Vagina (tissue), 2 donors: ENCODE data around the gene WSCD1.

Source experiments
- POLR2AphosphoS5 ChIP-seq, 2 donors: sonication (generic); formaldehyde crosslinking; IDR thresholded peaks; one replicate each; pipeline ENCODE4 v1.9.0; 2017; ENCODE audit warnings: antibody characterized with exemption in 2 of 2, mild to moderate bottlenecking in 2 of 2, low read depth in 1 of 2; ENCODE audit not compliant: insufficient read depth in 1 of 2
- TF ChIP-seq, protein P1 (sequence below), 3 experiments: fragments of 450-650 bp in 2 of 3; fragments of 200-600 bp in 1 of 3; sonication (generic) in 1 of 3; IDR thresholded peaks; one replicate each; pipeline ENCODE4 v1.5.1; 2017 to 2019; ENCODE audit warnings: antibody characterized with exemption in 3 of 3, mild to moderate bottlenecking in 2 of 3, moderate library complexity in 2 of 3

DNA sequence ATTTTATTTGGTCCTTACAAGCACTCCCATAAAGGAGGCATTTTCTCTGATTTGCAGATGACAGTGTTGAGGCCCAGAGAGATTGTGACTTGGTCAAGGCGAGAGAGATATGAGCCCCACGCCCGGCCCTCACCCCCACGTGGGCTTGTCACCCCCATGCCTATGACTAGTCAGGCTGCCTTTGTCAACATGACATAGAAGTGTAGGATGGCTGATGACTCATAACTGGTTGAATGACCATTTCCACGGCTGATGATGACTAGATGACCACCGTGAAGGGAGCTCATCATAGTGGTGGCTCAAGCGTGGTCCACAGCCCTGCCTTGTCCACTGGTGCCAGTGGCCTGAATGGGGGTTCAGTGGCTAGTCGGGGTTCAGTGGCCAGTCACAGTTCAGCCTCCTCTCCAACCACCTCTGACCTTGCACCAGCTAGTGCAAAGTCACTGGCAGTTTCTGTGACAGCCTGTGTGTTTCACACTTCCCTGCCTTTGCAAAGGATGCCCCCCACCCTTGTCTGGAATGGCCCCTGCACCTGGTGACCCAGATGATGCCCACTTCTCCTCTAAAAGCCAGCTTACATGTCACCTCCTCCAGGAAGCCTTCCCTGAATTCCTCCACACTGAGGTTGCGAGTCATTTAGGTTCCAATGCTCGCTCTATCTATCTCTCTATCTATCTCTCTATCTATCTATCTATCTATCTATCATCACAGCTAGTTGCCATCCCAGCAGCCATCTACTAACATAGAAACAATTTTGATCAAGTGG, 3.8 kb upstream of the WSCD1 start:
- TF ChIP-seq, protein P1, sequence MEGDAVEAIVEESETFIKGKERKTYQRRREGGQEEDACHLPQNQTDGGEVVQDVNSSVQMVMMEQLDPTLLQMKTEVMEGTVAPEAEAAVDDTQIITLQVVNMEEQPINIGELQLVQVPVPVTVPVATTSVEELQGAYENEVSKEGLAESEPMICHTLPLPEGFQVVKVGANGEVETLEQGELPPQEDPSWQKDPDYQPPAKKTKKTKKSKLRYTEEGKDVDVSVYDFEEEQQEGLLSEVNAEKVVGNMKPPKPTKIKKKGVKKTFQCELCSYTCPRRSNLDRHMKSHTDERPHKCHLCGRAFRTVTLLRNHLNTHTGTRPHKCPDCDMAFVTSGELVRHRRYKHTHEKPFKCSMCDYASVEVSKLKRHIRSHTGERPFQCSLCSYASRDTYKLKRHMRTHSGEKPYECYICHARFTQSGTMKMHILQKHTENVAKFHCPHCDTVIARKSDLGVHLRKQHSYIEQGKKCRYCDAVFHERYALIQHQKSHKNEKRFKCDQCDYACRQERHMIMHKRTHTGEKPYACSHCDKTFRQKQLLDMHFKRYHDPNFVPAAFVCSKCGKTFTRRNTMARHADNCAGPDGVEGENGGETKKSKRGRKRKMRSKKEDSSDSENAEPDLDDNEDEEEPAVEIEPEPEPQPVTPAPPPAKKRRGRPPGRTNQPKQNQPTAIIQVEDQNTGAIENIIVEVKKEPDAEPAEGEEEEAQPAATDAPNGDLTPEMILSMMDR (IDR thresholded peaks at IDR 0.05) = no peak
- TF ChIP-seq POLR2AphosphoS5 (IDR thresholded peaks at IDR 0.05; ENCODE audit: insufficient read depth in 1 of 2, low read depth in 1 of 2) = no peak
